H1 (cell line): ENCODE data around the gene KATNIP.

Experiments used
- CTCF ChIP-seq, 3 experiments: IDR thresholded peaks; 1 replicate in 2 of 3; 2 replicates in 1 of 3; pipeline versions ENCODE4 v1.5.1 to v1.6.1; 2011; ENCODE audit warnings: low read length in 3 of 3, mild to moderate bottlenecking in 3 of 3, inconsistent platforms in 2 of 3, low read depth in 1 of 3, moderate library complexity in 1 of 3; ENCODE audit not compliant: insufficient read depth in 1 of 3; ENCODE audit errors: control extremely low read depth in 1 of 3
- EZH2 ChIP-seq: fragments of 200-600 bp; sonication (generic); IDR thresholded peaks from 2 replicates; pipeline ENCODE4 v1.7.1; 2012; ENCODE audit warnings: low read depth, mild to moderate bottlenecking, moderate library complexity, low read length, inconsistent platforms; ENCODE audit not compliant: severe bottlenecking
- JUN ChIP-seq: IDR thresholded peaks from 2 replicates; pipeline ENCODE4 v1.6.1; 2011; ENCODE audit warnings: low read depth, mild to moderate bottlenecking, improper control_type of control experiment, low read length
- NANOG ChIP-seq: IDR thresholded peaks from 2 replicates; pipeline ENCODE4 v1.6.1; 2011; ENCODE audit warnings: low read length, low read depth, mild to moderate bottlenecking, inconsistent platforms; ENCODE audit not compliant: insufficient read depth, poor library complexity, severe bottlenecking
- POLR2A ChIP-seq, 2 experiments: IDR thresholded peaks; 1 replicate in 1 of 2; 2 replicates in 1 of 2; pipeline ENCODE4 v1.6.1; 2011; ENCODE audit warnings: low read depth in 2 of 2, low read length in 2 of 2, mild to moderate bottlenecking in 2 of 2; ENCODE audit errors: control extremely low read depth in 1 of 2
- RAD21 ChIP-seq, 2 experiments: IDR thresholded peaks in 1 of 2; conservative IDR thresholded peaks in 1 of 2; 2 replicates each; pipeline ENCODE4 v1.6.1; 2011; ENCODE audit warnings: low read depth in 2 of 2, low read length in 2 of 2, improper control_type of control experiment in 1 of 2, inconsistent platforms in 1 of 2, mild to moderate bottlenecking in 1 of 2, moderate library complexity in 1 of 2
- SP1 ChIP-seq: IDR thresholded peaks from 2 replicates; pipeline ENCODE4 v1.6.1; 2011; ENCODE audit warnings: low read depth, low read length
- TBP ChIP-seq: IDR thresholded peaks from 2 replicates; pipeline ENCODE4 v1.6.1; 2011; ENCODE audit warnings: low read depth, low read length, improper control_type of control experiment
- YY1 ChIP-seq: IDR thresholded peaks from 2 replicates; pipeline ENCODE4 v1.6.1; 2011; ENCODE audit warnings: low read depth, mild to moderate bottlenecking, low read length

GRCh38 chr16:27588057-27588456, 38.1 kb downstream of the KATNIP start:
- TF ChIP-seq POLR2A (IDR thresholded peaks at IDR 0.05; ENCODE audit: control extremely low read depth in 1 of 2, low read depth in 2 of 2, low read length in 2 of 2) (no peak), SP1 (no peak), CTCF (IDR thresholded peaks at IDR 0.05; ENCODE audit: control extremely low read depth in 1 of 3, insufficient read depth in 1 of 3, low read depth in 1 of 3, low read length in 3 of 3) (no peak), YY1 (no peak), EZH2 (no peak), TBP (no peak), NANOG (no peak), RAD21 (IDR thresholded peaks at IDR 0.05 in 1 of 2, conservative IDR thresholded peaks at IDR 0.05 in 1 of 2; ENCODE audit: low read depth in 2 of 2, low read length in 2 of 2) (no peak), JUN (no peak)
